GM23338 (cell line): ENCODE data around the gene MYADM. TPM values are rescaled to one million over a fixed set of nuclear protein-coding genes. Genes with fewer than 3 reads are reported as not detected.

Experiments used
- ATAC-seq: fragments of 200-7000 bp; cut with Tn5 transposase; 3 replicates; pipeline ENCODE4 v1.9.1; 2020
- DNase-seq: peaks from one replicate; pipeline ENCODE4 v3.0.0-alpha.2; 2015; ENCODE audit warnings: low spot score
- H2AFZ ChIP-seq: fragments of 200-600 bp; sonication (generic); 2 replicates; pipeline ENCODE4 v1.8.0; 2016; ENCODE audit warnings: antibody characterized with exemption, mild to moderate bottlenecking, moderate library complexity
- H3F3A ChIP-seq: fragments of 200-600 bp; sonication (generic); replicated peaks from 2 replicates; pipeline ENCODE4 v1.8.0; 2017; ENCODE audit warnings: antibody characterized with exemption, mixed run types, low read depth
- H3K27ac ChIP-seq: fragments of 200-600 bp; sonication (generic); 2 replicates; pipeline ENCODE4 v1.6.1; 2016; ENCODE audit warnings: low read depth
- H3K27me3 ChIP-seq: fragments of 200-600 bp; sonication (generic); 2 replicates; pipeline ENCODE4 v1.8.0; 2016; ENCODE audit warnings: mild to moderate bottlenecking, mixed run types, moderate library complexity; ENCODE audit not compliant: insufficient read depth
- H3K36me3 ChIP-seq: fragments of 200-600 bp; sonication (generic); 2 replicates; pipeline ENCODE4 v1.8.0; 2016; ENCODE audit warnings: mild to moderate bottlenecking; ENCODE audit not compliant: insufficient read depth
- H3K4me1 ChIP-seq: fragments of 200-600 bp; sonication (generic); 2 replicates; pipeline ENCODE4 v1.8.0; 2016; ENCODE audit warnings: mild to moderate bottlenecking, moderate library complexity; ENCODE audit not compliant: insufficient read depth
- H3K4me2 ChIP-seq: fragments of 200-600 bp; sonication (generic); 2 replicates; pipeline ENCODE4 v1.7.1; 2017; ENCODE audit warnings: mixed run types
- H3K4me3 ChIP-seq: fragments of 200-600 bp; sonication (generic); 2 replicates; pipeline ENCODE4 v1.6.1; 2016; ENCODE audit warnings: mixed run types
- H3K79me2 ChIP-seq: fragments of 200-600 bp; sonication (generic); replicated peaks from 2 replicates; pipeline ENCODE4 v1.8.0; 2017; ENCODE audit warnings: mild to moderate bottlenecking; ENCODE audit not compliant: insufficient read depth
- H3K9me2 ChIP-seq: fragments of 200-600 bp; sonication (generic); 2 replicates; pipeline ENCODE4 v1.8.0; 2017; ENCODE audit not compliant: insufficient read depth
- H4K20me1 ChIP-seq: fragments of 200-600 bp; sonication (generic); replicated peaks from 2 replicates; pipeline ENCODE4 v1.8.0; 2017; ENCODE audit warnings: mild to moderate bottlenecking; ENCODE audit not compliant: insufficient read depth
- H3K27ac Mint-ChIP-seq: 2 replicates; pipeline ENCODE4 v1.8.0; 2020; ENCODE audit warnings: inconsistent platforms, mild to moderate bottlenecking, moderate library complexity, mixed read lengths
- H3K27me3 Mint-ChIP-seq: 3 replicates; pipeline ENCODE4 v1.8.0; 2022; ENCODE audit warnings: low read depth, mild to moderate bottlenecking, moderate library complexity, mixed read lengths, inconsistent platforms; ENCODE audit not compliant: insufficient read depth, poor library complexity
- H3K36me3 Mint-ChIP-seq: 3 replicates; pipeline ENCODE4 v1.8.0; 2021; ENCODE audit warnings: low read depth, mild to moderate bottlenecking, inconsistent platforms, moderate library complexity, mixed read lengths
- H3K4me1 Mint-ChIP-seq: 3 replicates; pipeline ENCODE4 v1.8.0; 2020; ENCODE audit warnings: mild to moderate bottlenecking, inconsistent platforms, mixed read lengths
- H3K4me3 Mint-ChIP-seq: 3 replicates; pipeline ENCODE4 v1.8.0; 2021; ENCODE audit warnings: moderate library complexity, mild to moderate bottlenecking, inconsistent platforms, mixed read lengths
- H3K9me3 Mint-ChIP-seq: 3 replicates; pipeline ENCODE4 v1.8.0; 2020; ENCODE audit warnings: moderate library complexity, mild to moderate bottlenecking, inconsistent platforms, mixed read lengths
- CREB1 ChIP-seq: fragments of 250-450 bp; sonication (Bioruptor Pico); IDR thresholded peaks from 2 replicates; pipeline ENCODE4 v1.5.0; 2020; ENCODE audit warnings: low read depth, mild to moderate bottlenecking, moderate library complexity
- CTCF ChIP-seq, 2 experiments: fragments of 200-600 bp in 1 of 2; sonication (generic) in 1 of 2; conservative IDR thresholded peaks; 2 replicates each; pipeline versions ENCODE4 v1.5.1 to v1.6.1; 2016 to 2017; ENCODE audit warnings: antibody characterized with exemption in 2 of 2, low read depth in 2 of 2, mild to moderate bottlenecking in 2 of 2, moderate library complexity in 1 of 2
- ETS1 ChIP-seq: IDR thresholded peaks from 2 replicates; pipeline ENCODE4 v1.6.1; 2016; ENCODE audit warnings: antibody characterized with exemption
- EZH2 ChIP-seq: fragments of 200-600 bp; sonication (generic); IDR thresholded peaks from one replicate; pipeline ENCODE4 v1.8.0; 2017; ENCODE audit warnings: antibody characterized with exemption, mild to moderate bottlenecking, low read depth; ENCODE audit not compliant: unreplicated experiment
- EZH2phosphoT487 ChIP-seq: fragments of 200-600 bp; sonication (generic); IDR thresholded peaks from one replicate; pipeline ENCODE4 v1.8.1; 2018; ENCODE audit warnings: antibody characterized with exemption; ENCODE audit not compliant: unreplicated experiment
- JUNB ChIP-seq: IDR thresholded peaks from one replicate; pipeline ENCODE4 v1.6.1; 2016; ENCODE audit warnings: antibody characterized with exemption; ENCODE audit not compliant: unreplicated experiment
- NANOG ChIP-seq: IDR thresholded peaks from 2 replicates; pipeline ENCODE4 v1.6.1; 2016; ENCODE audit warnings: antibody characterized with exemption, borderline replicate concordance
- POLR2AphosphoS5 ChIP-seq: IDR thresholded peaks from 2 replicates; pipeline ENCODE4 v1.6.1; 2016; ENCODE audit warnings: antibody characterized with exemption, low read depth
- REST ChIP-seq: IDR thresholded peaks from one replicate; pipeline ENCODE4 v1.6.1; 2018; ENCODE audit warnings: antibody characterized with exemption; ENCODE audit not compliant: unreplicated experiment
- STAT1 ChIP-seq: IDR thresholded peaks from one replicate; pipeline ENCODE4 v1.6.1; 2016; ENCODE audit warnings: antibody characterized with exemption; ENCODE audit not compliant: unreplicated experiment
- ZNF114 ChIP-seq: fragments of 250-450 bp; sonication (Bioruptor Pico); IDR thresholded peaks from 2 replicates; pipeline ENCODE4 v1.5.0; 2020; ENCODE audit warnings: mild to moderate bottlenecking, moderate library complexity
- ZNF331 ChIP-seq: fragments of 250-450 bp; sonication (Bioruptor Pico); IDR thresholded peaks from 2 replicates; pipeline ENCODE4 v1.5.0; 2020; ENCODE audit warnings: low read depth, mild to moderate bottlenecking, moderate library complexity
- ZNF462 ChIP-seq: fragments of 250-450 bp; sonication (Bioruptor Pico); IDR thresholded peaks from 2 replicates; pipeline ENCODE4 v1.5.0; 2020; ENCODE audit warnings: mild to moderate bottlenecking, moderate library complexity
- polyA plus RNA-seq: library from polyadenylated mRNA; unstranded; fragments of >200 nt; fragmentation: Nextera tagmentation; extraction: Ambion mirVana; gene quantifications from 2 replicates; pipeline ENCODE4 v1.2.1, GENCODE V29; 2016
- total RNA-seq: library from RNA; depleted of rRNA; stranded (reverse); fragments of >200 nt; shearing (Covaris generic); gene quantifications from 2 replicates; pipeline ENCODE4 v1.2.3, GENCODE V29; 2014

Gene MYADM
- total and polyA plus RNA-seq, 2 experiments from 2014 or later = 49.9 to 57.1 TPM

- Mint-ChIP-seq H3K36me3 (peaks cover 32% of the 10 kb centered on the region), H3K27ac (no peak overlapping the region; the same call in 1 of the 2 replicates), H3K27me3 (peaks cover 16% of the 10 kb centered on the region), H3K4me1 (peaks cover 34% of the 10 kb centered on the region), H3K4me3 (no peak overlapping the region), H3K9me3 (no peaks in the 10 kb centered on the region)
- peaks cover 11% of the 10 kb centered on the region for H3K79me2 ChIP-seq
- peaks cover 7% of the 10 kb centered on the region for H4K20me1 ChIP-seq
- ATAC-seq = no peak
- H3K27me3 ChIP-seq = no peaks in the 10 kb centered on the region
- no peak overlapping the region for H3K4me2 ChIP-seq
- peaks cover 18% of the 10 kb centered on the region for H3F3A ChIP-seq
- no peaks in the 10 kb centered on the region for H3K9me2 ChIP-seq
- peaks cover 18% of the 10 kb centered on the region; the same call in 1 of the 2 replicates for H3K36me3 ChIP-seq
- H2AFZ ChIP-seq = no peak overlapping the region
- no peak for TF ChIP-seq CTCF (conservative IDR thresholded peaks at IDR 0.05; ENCODE audit: low read depth in 2 of 2)
- no peak for TF ChIP-seq NANOG
- TF ChIP-seq EZH2phosphoT487 = no peak
- TF ChIP-seq CREB1 = no peak
- TF ChIP-seq JUNB = no peak
- no peak for TF ChIP-seq ZNF462 (CRISPR knock-in tag)
- TF ChIP-seq REST = no peak
- no peak for TF ChIP-seq STAT1
- TF ChIP-seq EZH2 = no peak
- TF ChIP-seq ETS1 = no peak
- no peak for TF ChIP-seq ZNF114 (CRISPR knock-in tag)
- TF ChIP-seq POLR2AphosphoS5 = no peak
- no peak for TF ChIP-seq ZNF331 (CRISPR knock-in tag)
- H3K27ac ChIP-seq = no peak overlapping the region
- DNase-seq = no peak
- H3K4me1 ChIP-seq = peaks cover 24% of the 10 kb centered on the region
- no peak overlapping the region for H3K4me3 ChIP-seq
These were observed 8.1 kb downstream of the MYADM start for GRCh38 chr19:53875602-53876325.
